HG03439 (cell line): ENCODE measurements around the gene KCNH5.
"Not testable (repeated sequence)": the region's sequence is repeated elsewhere in the genome, so short reads cannot be mapped to it uniquely, and the experiment has no call there.

ENCODE experiments used
- ATAC-seq: cut with Tn5 transposase; IDR thresholded peaks from one replicate; pipeline ENCODE4 v1.9.1; 2021; ENCODE audit warnings: mild to moderate bottlenecking, moderate library complexity; ENCODE audit not compliant: unreplicated experiment

KCNH5 gene

GRCh38 chr14:62759796-62760195 is 285.5 kb downstream of the KCNH5 start:
- ATAC-seq: no peak

GRCh38 chr14:62746881-62747280 is 298.4 kb downstream of the KCNH5 start:
- ATAC-seq: not testable (repeated sequence)

- ATAC-seq: no peak
Observed at GRCh38 chr14:62745496-62745895, 299.8 kb downstream of the KCNH5 start.

GRCh38 chr14:62743560-62743959 is 301.7 kb downstream of the KCNH5 start:
- no peak for ATAC-seq

- ATAC-seq: no peak
Observed at GRCh38 chr14:62743118-62743517, 302.1 kb downstream of the KCNH5 start.

- ATAC-seq: no peak
Observed at GRCh38 chr14:62739647-62740046, 305.6 kb downstream of the KCNH5 start.

- no peak for ATAC-seq
Observed at GRCh38 chr14:62736048-62737043, 308.9 kb downstream of the KCNH5 start.

- no peak for ATAC-seq
Observed at GRCh38 chr14:62734831-62735230, 310.4 kb downstream of the KCNH5 start.

- no peak for ATAC-seq
Observed at GRCh38 chr14:62722406-62722805, 322.9 kb downstream of the KCNH5 start.

GRCh38 chr14:62718629-62719028 is 326.6 kb downstream of the KCNH5 start:
- no peak for ATAC-seq

- no peak for ATAC-seq
Observed at GRCh38 chr14:62711351-62712023, 333.8 kb downstream of the KCNH5 start.

- ATAC-seq: no peak
Observed at GRCh38 chr14:62710811-62711210, 334.4 kb downstream of the KCNH5 start.

GRCh38 chr14:62709773-62710172 is 335.5 kb downstream of the KCNH5 start:
- no peak for ATAC-seq

- no peak for ATAC-seq
Observed at GRCh38 chr14:62706217-62706616, 339.0 kb downstream of the KCNH5 start.

GRCh38 chr14:62697461-62697860 is 347.8 kb downstream of the KCNH5 start:
- ATAC-seq: no peak

- ATAC-seq: no peak
Observed at GRCh38 chr14:62696929-62697328, 348.3 kb downstream of the KCNH5 start.

- ATAC-seq: no peak
Observed at GRCh38 chr14:62696331-62696924, 348.8 kb downstream of the KCNH5 start.

- ATAC-seq: no peak
Observed at GRCh38 chr14:62694075-62694474, 351.2 kb downstream of the KCNH5 start.

GRCh38 chr14:62692490-62693106 is 352.7 kb downstream of the KCNH5 start:
- ATAC-seq: no peak

GRCh38 chr14:62691647-62692489 is 353.4 kb downstream of the KCNH5 start:
- no peak for ATAC-seq
